Spinal cord (tissue), 10 donors: ENCODE results near the gene NOL6. TPM values are rescaled to one million over a fixed set of nuclear protein-coding genes. Genes with fewer than 3 reads are reported as not detected.
A peak's percentile ranks its signal among the peaks of the same experiment; 100 is the strongest.

ENCODE experiments used
- DNase-seq, 6 donors: peaks; one replicate each; pipeline versions ENCODE4 v3.0.0 to v3.0.0-alpha.2; 2013 to 2015; ENCODE audit warnings: low spot score in 6 of 6, low read depth in 4 of 6
- H3K27ac ChIP-seq: one replicate; pipeline ENCODE4 v1.5.1; 2013; ENCODE audit warnings: low read depth, low read length, control low read depth
- H3K27me3 ChIP-seq: one replicate; pipeline ENCODE4 v1.6.1; 2013; ENCODE audit warnings: low read length; ENCODE audit not compliant: control insufficient read depth, insufficient read depth
- H3K36me3 ChIP-seq: one replicate; pipeline ENCODE4 v1.6.1; 2013; ENCODE audit warnings: low read length; ENCODE audit not compliant: control insufficient read depth, insufficient read depth
- H3K4me1 ChIP-seq: one replicate; pipeline ENCODE4 v1.6.1; 2013; ENCODE audit warnings: low read length; ENCODE audit not compliant: control insufficient read depth, insufficient read depth
- H3K4me3 ChIP-seq: one replicate; pipeline ENCODE4 v1.5.1; 2013; ENCODE audit warnings: low read depth, low read length, control low read depth
- H3K9me3 ChIP-seq: one replicate; pipeline ENCODE4 v1.6.1; 2013; ENCODE audit warnings: low read length; ENCODE audit not compliant: control insufficient read depth, insufficient read depth
- WGBS: methylation state at CpG from one replicate; pipeline ENCODE4 v1.1.5; 2013; ENCODE audit warnings: missing lambda C conversion rate; ENCODE audit not compliant: insufficient coverage; 5-methylcytosine and 5-hydroxymethylcytosine counted together
- polyA plus RNA-seq, 2 donors: library from polyadenylated mRNA; unstranded; fragments of 120-200 nt; gene quantifications; one replicate each; pipeline ENCODE4 v1.2.1, GENCODE V29; 2013; ENCODE audit not compliant: insufficient read length in 2 of 2
- total RNA-seq, 2 donors: library from RNA; depleted of rRNA in 1 of 2; stranded (reverse); fragments of 120-200 nt in 1 of 2; fragments of >200 nt in 1 of 2; gene quantifications; one replicate each; pipeline versions ENCODE4 v1.2.3 to v1.2.4, GENCODE V29; 2013 to 2014
- donor health status: healthy.

The NOL6 gene
- total and polyA plus RNA-seq, 4 donors, result 14.5 to 24.2 (median 20.3) TPM

GRCh38 chr9:33472881-33473615, 676 bp downstream of the NOL6 start:
- Histone ChIP-seq H3K4me1 (peaks cover 20% of the 10 kb centered on the region), H3K27ac (no peak overlapping the region), H3K27me3 (no peaks in the 10 kb centered on the region), H3K4me3 (peak overlapping the region; percentile 98), H3K9me3 (no peaks in the 10 kb centered on the region), H3K36me3 (peaks cover 36% of the 10 kb centered on the region)
- 15% methylated on average over 18 of the region's 18 CpGs for WGBS
- no peak for DNase-seq

- no peak for DNase-seq
- Histone ChIP-seq H3K4me3 (no peak overlapping the region), H3K4me1 (peaks cover 20% of the 10 kb centered on the region), H3K27me3 (no peaks in the 10 kb centered on the region), H3K36me3 (peaks cover 43% of the 10 kb centered on the region), H3K27ac (no peak overlapping the region), H3K9me3 (no peaks in the 10 kb centered on the region)
- WGBS, result 96% methylated on average over 12 of the region's 16 CpGs
Observed at GRCh38 chr9:33472171-33472880, 1.4 kb downstream of the NOL6 start.

- Histone ChIP-seq H3K4me1 (peaks cover 20% of the 10 kb centered on the region), H3K27me3 (no peaks in the 10 kb centered on the region), H3K4me3 (no peak overlapping the region), H3K36me3 (peaks cover 53% of the 10 kb centered on the region), H3K27ac (no peak overlapping the region), H3K9me3 (no peaks in the 10 kb centered on the region)
- DNase-seq, result no peak
- WGBS, result 88% methylated on average over 1 of the region's 2 CpGs
Observed at GRCh38 chr9:33471361-33471760, 2.4 kb downstream of the NOL6 start.

GRCh38 chr9:33469891-33470290, 3.8 kb downstream of the NOL6 start:
- Histone ChIP-seq H3K9me3 (no peaks in the 10 kb centered on the region), H3K27ac (no peak overlapping the region), H3K27me3 (no peaks in the 10 kb centered on the region), H3K4me3 (no peak overlapping the region), H3K36me3 (peaks cover 67% of the 10 kb centered on the region), H3K4me1 (peaks cover 20% of the 10 kb centered on the region)
- no peak for DNase-seq
- 96% methylated on average over 4 of the region's 6 CpGs for WGBS

GRCh38 chr9:33468797-33469621, 4.7 kb downstream of the NOL6 start:
- no peaks in the 10 kb centered on the region for H3K9me3 ChIP-seq
- no peak overlapping the region for H3K4me3 ChIP-seq
- DNase-seq, result no peak
- no peak overlapping the region for H3K27ac ChIP-seq
- peaks cover 74% of the 10 kb centered on the region for H3K36me3 ChIP-seq
- WGBS, result 98% methylated on average over 17 of the region's 21 CpGs
- H3K27me3 ChIP-seq, result no peaks in the 10 kb centered on the region
- H3K4me1 ChIP-seq, result peaks cover 16% of the 10 kb centered on the region

GRCh38 chr9:33468215-33468730, 5.5 kb downstream of the NOL6 start:
- H3K36me3 ChIP-seq, result peaks cover 81% of the 10 kb centered on the region
- no peak overlapping the region for H3K4me3 ChIP-seq
- DNase-seq, result peak in 1 of 6 donors; percentile 0
- WGBS, result 100% methylated on average over 2 of the region's 4 CpGs
- H3K9me3 ChIP-seq, result no peaks in the 10 kb centered on the region
- H3K4me1 ChIP-seq, result peaks cover 13% of the 10 kb centered on the region
- no peak overlapping the region for H3K27ac ChIP-seq
- H3K27me3 ChIP-seq, result no peaks in the 10 kb centered on the region

GRCh38 chr9:33467526-33467925, 6.2 kb downstream of the NOL6 start:
- Histone ChIP-seq H3K4me3 (no peak overlapping the region), H3K4me1 (peaks cover 5% of the 10 kb centered on the region), H3K9me3 (no peaks in the 10 kb centered on the region), H3K36me3 (peaks cover 88% of the 10 kb centered on the region), H3K27ac (no peak overlapping the region), H3K27me3 (no peaks in the 10 kb centered on the region)
- 92% methylated on average over 5 of the region's 7 CpGs for WGBS
- peak in 1 of 6 donors; percentile 0 for DNase-seq

- H3K27ac ChIP-seq, result no peak overlapping the region
- H3K4me1 ChIP-seq, result no peaks in the 10 kb centered on the region
- H3K27me3 ChIP-seq, result no peaks in the 10 kb centered on the region
- no peak overlapping the region for H3K4me3 ChIP-seq
- H3K36me3 ChIP-seq, result peaks cover 92% of the 10 kb centered on the region
- no peaks in the 10 kb centered on the region for H3K9me3 ChIP-seq
- DNase-seq, result peak in 2 of 6 donors; percentile 23 to 32
- 57% methylated on average over 15 of the region's 24 CpGs for WGBS
Observed at GRCh38 chr9:33466565-33467495, 6.9 kb downstream of the NOL6 start.
